HAP-1 (cell line): ENCODE data around the gene PRM1.

Experiments
- DNase-seq, 2 experiments: peaks; one replicate each; pipeline ENCODE4 v3.0.0-alpha.2; 2016 to 2020; ENCODE audit warnings: low spot score in 2 of 2
- H3K27me3 ChIP-seq: fragments of 250-450 bp; sonication (Bioruptor Pico); 2 replicates; pipeline ENCODE4 v1.5.1; 2020; ENCODE audit warnings: low read depth, mild to moderate bottlenecking, moderate library complexity
- H3K36me3 ChIP-seq: fragments of 250-450 bp; sonication (Bioruptor Pico); replicated peaks from 2 replicates; pipeline ENCODE4 v1.5.1; 2020; ENCODE audit warnings: mild to moderate bottlenecking
- H3K4me1 ChIP-seq: fragments of 250-450 bp; sonication (Bioruptor Pico); 2 replicates; pipeline ENCODE4 v1.5.1; 2020; ENCODE audit warnings: mild to moderate bottlenecking
- H3K4me3 ChIP-seq: fragments of 250-450 bp; sonication (Bioruptor Pico); 2 replicates; pipeline ENCODE4 v1.5.1; 2020; ENCODE audit warnings: mild to moderate bottlenecking, moderate library complexity
- H3K9me3 ChIP-seq: fragments of 250-450 bp; sonication (Bioruptor Pico); 2 replicates; pipeline ENCODE4 v1.5.1; 2020; ENCODE audit warnings: mild to moderate bottlenecking, moderate library complexity
- in situ Hi-C: fragments of 300-500 bp; cut with MboI; formaldehyde crosslinking; loops from 3 replicates; pipeline ENCODE4 v1.14.3; 2020; ENCODE audit warnings: low sequenced_read_pairs, inconsistent platforms, mixed read lengths

The PRM1 gene

DNA sequence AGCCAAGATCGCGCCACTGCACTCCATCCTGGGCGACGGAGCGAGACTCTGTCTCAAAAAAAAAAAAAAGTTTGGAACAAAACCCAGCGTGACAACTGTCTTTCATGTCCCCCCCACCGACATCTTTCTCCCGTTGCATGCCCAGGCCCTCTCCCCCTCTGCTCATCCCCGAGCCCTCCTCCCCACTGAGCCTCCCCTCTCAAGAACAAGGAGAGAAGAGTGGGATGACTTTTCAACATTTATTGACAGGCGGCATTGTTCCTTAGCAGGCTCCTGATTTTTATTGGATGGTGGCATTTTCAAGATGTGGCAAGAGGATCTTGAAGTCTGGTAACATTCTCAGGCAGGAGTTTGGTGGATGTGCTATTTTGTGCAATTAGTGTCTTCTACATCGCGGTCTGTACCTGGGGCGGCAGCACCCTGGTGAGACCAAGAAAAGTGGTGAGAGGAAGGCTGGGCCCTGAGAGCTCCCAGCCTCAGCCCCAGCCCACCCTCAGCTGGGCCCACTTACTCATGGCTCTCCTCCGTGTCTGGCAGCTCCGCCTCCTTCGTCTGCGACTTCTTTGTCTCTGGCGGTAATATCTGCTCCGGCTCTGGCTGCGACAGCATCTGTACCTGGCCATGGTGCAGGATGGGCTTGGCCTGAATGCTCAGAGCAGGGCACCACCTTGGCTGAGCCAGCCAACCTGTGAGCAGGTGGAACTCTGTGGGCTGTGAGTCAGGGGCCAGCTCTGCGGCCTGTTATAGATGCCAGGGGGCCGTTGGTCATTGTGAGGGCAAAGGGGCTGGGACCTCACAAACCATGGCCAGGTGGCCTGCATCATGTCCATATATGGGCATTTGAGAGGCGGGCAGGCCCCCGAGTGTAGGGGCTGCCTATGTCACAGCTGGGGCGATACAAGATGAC, at the start of gene PRM1:
PRM1 (minus strand) TSS at position 715 of the 907 bp plus-strand sequence; CDS start at position 623, 92 bp downstream.
- in situ Hi-C loops: no loop called here
- no peaks in the 10 kb centered on the region for H3K4me1 ChIP-seq
- H3K27me3 ChIP-seq: peaks cover 4% of the 10 kb centered on the region; the same call in 1 of the 2 replicates
- no peak within 1 kb of the TSS for H3K4me3 ChIP-seq
- H3K9me3 ChIP-seq: no peaks in the 10 kb centered on the region
- no peak for DNase-seq
- no peaks in the 10 kb centered on the region for H3K36me3 ChIP-seq

GRCh38 chr16:11330526-11331237, 49.6 kb upstream of the PRM1 start:
- H3K36me3 ChIP-seq: no peaks in the 10 kb centered on the region
- no peak for DNase-seq
- no peaks in the 10 kb centered on the region for H3K27me3 ChIP-seq
- no peak overlapping the region for H3K4me3 ChIP-seq
- in situ Hi-C loops: no loop called here
- no peaks in the 10 kb centered on the region for H3K9me3 ChIP-seq
- peaks cover 19% of the 10 kb centered on the region for H3K4me1 ChIP-seq

- no peaks in the 10 kb centered on the region for H3K36me3 ChIP-seq
- H3K4me1 ChIP-seq: peaks cover 19% of the 10 kb centered on the region
- DNase-seq: no peak
- in situ Hi-C loops: no loop called here
- H3K9me3 ChIP-seq: no peaks in the 10 kb centered on the region
- no peak overlapping the region for H3K4me3 ChIP-seq
- no peaks in the 10 kb centered on the region for H3K27me3 ChIP-seq
Observed at GRCh38 chr16:11329891-11330290, 48.8 kb upstream of the PRM1 start.

DNA sequence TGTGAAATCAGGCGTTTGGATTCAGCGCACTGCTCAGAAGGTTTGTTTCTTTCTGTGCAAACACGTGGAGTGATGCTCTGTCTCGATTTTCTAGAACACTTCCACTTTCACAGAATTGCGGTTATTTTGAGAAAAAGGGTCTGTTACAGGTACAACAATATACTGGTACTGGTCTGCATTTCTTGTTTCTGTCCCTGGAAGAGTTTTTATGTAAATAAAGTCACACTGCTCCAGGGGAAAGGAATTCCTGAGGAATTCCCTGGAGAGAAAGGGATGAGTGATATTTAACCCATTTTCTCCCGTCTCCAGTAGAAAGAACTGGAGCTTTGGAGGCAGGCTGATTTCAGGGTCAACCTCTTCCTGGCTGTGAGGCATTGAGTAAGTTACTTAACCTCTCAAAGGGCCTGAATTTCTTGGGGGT, 48.0 kb upstream of the PRM1 start:
- Histone ChIP-seq H3K9me3 (no peaks in the 10 kb centered on the region), H3K36me3 (no peaks in the 10 kb centered on the region), H3K27me3 (no peaks in the 10 kb centered on the region), H3K4me3 (no peak overlapping the region), H3K4me1 (peaks cover 19% of the 10 kb centered on the region)
- DNase-seq: peak in 1 of 2 experiments; percentile 73
- in situ Hi-C loops: no loop called here

DNA sequence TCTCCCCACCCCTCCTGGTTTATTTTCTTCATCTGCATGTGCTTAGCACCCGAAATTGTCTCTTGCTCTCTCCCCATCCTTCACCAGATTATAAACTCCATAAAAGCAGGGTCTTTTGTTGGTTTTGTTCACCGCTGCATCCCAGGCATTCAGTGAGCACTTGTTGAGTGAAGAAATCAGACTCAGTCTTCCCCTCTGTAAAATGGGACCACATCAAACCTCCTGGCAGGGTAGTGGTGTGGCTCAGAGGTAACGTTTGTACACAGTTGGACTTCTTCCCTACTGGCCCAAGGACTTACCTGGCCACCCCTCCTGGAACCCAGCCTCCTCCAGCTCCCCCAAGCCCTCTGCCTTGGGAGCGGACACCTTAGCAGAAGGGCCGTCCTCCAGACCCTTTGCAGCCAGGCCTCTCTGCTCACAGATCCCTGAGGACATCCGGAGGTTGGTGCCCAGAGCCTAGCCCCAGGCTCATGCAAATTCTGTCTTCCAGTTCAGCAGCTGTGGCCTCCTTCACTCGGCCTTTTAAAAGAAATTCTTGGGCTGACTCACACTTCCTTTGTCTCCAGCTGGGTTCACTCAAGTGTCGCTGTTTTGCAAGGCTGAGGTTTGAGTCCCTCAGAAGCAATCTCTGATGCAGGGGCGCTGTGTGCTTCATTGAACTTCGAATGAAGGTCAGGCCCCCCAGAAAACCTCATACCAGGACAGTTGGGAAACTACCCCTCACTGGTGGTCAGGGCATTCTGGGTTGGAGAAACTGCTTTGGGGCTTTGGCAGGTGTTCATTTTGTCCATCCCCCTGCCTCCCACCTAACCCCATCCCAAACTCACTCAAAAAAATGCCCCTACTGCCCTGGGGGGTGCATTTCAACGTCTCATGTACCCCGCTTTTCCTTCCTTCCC, 47.3 kb upstream of the PRM1 start:
- H3K4me3 ChIP-seq: no peak overlapping the region
- peak; percentile 74 to 78 for DNase-seq
- H3K9me3 ChIP-seq: no peaks in the 10 kb centered on the region
- in situ Hi-C loops: no loop called here
- peaks cover 19% of the 10 kb centered on the region for H3K4me1 ChIP-seq
- no peaks in the 10 kb centered on the region for H3K36me3 ChIP-seq
- no peaks in the 10 kb centered on the region for H3K27me3 ChIP-seq

GRCh38 chr16:11327277-11328171, 46.4 kb upstream of the PRM1 start:
- in situ Hi-C loops: no loop called here
- Histone ChIP-seq H3K4me1 (peaks cover 19% of the 10 kb centered on the region), H3K9me3 (no peaks in the 10 kb centered on the region), H3K36me3 (no peaks in the 10 kb centered on the region), H3K27me3 (no peaks in the 10 kb centered on the region), H3K4me3 (no peak overlapping the region)
- DNase-seq: no peak

- H3K9me3 ChIP-seq: no peaks in the 10 kb centered on the region
- H3K36me3 ChIP-seq: no peaks in the 10 kb centered on the region
- H3K4me3 ChIP-seq: no peak overlapping the region
- in situ Hi-C loops: no loop called here
- no peak for DNase-seq
- H3K27me3 ChIP-seq: no peaks in the 10 kb centered on the region
- peaks cover 19% of the 10 kb centered on the region for H3K4me1 ChIP-seq
Observed at GRCh38 chr16:11326737-11327276, 45.7 kb upstream of the PRM1 start.

DNA sequence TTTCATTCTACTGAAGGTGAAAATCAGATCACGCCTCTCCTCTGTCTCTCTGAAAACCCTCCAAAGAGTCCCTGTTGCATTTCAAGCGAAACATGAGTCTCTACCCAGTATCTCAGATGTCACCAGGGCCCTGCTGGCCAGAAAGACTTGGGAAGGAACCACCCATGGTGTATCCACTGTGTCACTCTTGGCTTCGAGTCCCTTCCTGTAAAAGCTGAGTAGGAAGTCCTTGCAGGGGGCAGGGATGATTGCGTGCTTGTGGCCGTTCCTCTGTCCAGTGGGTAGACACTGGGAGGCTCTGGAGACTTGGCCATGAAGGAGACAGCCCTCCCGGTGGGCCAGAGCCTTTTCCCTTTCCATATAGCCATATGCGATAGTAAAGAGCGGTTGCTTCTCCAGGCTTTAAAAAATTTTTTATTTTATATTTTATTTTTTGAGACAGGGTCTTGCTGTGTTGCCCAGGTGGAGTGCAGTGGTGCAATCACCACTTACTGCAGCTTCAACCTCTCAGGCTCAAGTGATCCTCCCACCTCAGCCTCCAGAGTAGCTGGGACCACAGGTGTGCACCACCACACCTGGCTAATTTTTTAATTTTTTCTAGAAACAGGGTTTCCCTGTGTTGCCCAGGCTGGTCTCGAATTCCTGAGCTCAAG, 45.1 kb upstream of the PRM1 start:
- in situ Hi-C loops: no loop called here
- Histone ChIP-seq H3K36me3 (no peaks in the 10 kb centered on the region), H3K27me3 (no peaks in the 10 kb centered on the region), H3K4me1 (peaks cover 19% of the 10 kb centered on the region), H3K4me3 (no peak overlapping the region), H3K9me3 (no peaks in the 10 kb centered on the region)
- DNase-seq: no peak

DNA sequence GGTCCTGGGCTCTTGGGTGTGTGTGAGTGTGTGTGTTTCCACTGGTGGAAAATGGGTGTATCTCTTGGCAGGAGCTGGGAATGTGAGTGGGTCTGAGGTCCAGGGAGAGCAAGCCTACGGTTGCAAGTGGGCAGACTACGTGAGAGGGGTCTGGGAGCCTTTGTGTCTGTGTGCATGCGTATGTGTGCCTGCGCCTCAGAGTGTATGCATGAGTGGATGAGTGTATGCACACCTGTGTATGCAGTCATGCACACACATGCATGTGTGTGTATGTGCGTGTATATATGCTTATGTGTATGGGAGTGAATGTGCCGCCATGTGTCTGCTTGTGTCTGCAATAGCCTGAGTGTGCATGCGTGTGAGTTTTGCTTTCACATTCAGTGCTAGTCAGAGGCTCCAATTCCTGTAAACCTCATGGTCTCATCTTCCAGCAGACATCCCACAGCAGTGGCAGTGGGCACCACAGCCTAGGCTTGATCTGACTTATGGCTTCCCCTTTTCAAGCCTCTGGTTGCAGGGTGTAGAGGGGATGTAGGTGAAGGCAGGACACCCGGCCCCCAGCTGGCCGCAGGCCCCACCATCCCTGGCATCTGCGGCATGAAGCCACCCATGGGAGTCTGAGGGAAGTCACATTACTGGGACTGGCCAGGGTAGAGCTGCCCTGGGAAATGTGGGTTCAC, 44.4 kb upstream of the PRM1 start:
- Histone ChIP-seq H3K36me3 (no peaks in the 10 kb centered on the region), H3K4me1 (peaks cover 19% of the 10 kb centered on the region), H3K9me3 (no peaks in the 10 kb centered on the region), H3K4me3 (no peak overlapping the region), H3K27me3 (no peaks in the 10 kb centered on the region)
- no peak for DNase-seq
- in situ Hi-C loops: no loop called here

DNA sequence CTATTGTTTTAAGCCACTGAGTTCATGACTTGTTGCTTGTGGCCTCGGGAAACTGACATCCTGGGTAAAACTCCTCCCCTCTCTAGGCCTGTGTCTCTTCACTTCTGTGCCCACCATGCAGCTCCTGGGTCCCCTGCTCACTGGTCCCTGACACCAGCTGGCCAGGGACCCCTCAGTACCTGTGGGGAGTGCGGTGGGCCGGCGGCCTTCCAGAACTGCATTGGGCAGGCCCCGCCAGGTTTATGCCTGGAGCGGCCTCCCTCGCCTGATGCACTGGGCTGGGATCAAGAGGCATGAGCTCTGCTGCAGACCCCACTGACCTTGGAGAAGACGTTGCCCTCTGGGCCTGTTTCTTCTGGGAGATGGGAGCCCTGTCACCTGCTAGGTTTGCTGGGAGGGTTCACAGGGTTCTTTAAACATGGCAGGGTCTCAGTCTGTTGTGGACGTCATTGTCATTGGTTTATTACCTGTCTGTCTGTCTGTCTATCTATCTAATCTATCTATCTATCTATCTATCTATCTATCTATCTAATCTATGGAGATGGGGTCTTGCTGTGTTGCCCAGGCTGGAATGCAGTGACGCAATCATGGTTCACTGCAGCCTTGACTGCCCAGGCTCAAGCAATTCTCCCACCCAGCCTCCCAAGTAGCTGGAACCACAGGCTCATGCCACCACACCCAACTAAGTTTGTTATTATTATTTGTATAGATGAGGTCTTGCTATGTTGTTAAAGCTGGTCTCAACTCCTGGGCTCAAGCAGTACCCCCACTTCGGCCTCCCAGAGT, 42.6 kb upstream of the PRM1 start:
- Histone ChIP-seq H3K27me3 (no peaks in the 10 kb centered on the region), H3K36me3 (no peaks in the 10 kb centered on the region), H3K9me3 (no peaks in the 10 kb centered on the region), H3K4me3 (no peak overlapping the region), H3K4me1 (peaks cover 10% of the 10 kb centered on the region)
- DNase-seq: no peak
- in situ Hi-C loops: no loop called here

DNA sequence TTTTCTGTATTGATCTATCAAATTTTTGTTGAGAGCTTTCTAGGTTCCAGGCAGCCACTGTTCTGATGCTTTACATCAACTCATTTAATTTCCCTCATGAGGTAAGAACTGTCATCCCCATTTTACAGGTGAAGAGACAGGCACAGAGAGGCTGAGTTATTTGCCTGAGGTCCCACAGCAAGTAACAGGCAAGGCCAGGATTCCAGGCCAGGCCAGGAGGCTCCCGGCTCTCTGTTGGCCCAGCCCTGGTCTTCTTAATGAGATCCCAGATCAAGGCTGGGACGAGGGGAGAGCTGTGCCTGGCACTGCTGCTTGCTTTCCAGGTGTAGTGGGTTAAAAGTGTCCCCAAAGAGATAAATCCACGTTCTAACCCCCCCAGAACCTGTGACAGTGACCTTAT, 41.7 kb upstream of the PRM1 start:
- DNase-seq: no peak
- no peaks in the 10 kb centered on the region for H3K27me3 ChIP-seq
- no peaks in the 10 kb centered on the region for H3K36me3 ChIP-seq
- H3K4me3 ChIP-seq: no peak overlapping the region
- no peaks in the 10 kb centered on the region for H3K9me3 ChIP-seq
- in situ Hi-C loops: no loop called here
- peaks cover under 1% of the 10 kb centered on the region for H3K4me1 ChIP-seq
